ENCODE results near the gene RAB36. TPM values are rescaled to one million over a fixed set of nuclear protein-coding genes. Genes with fewer than 3 reads are reported as not detected.

The RAB36 gene
- total RNA-seq, 2 donors from 2014 or later, result 0.98 to 2.3 TPM

GRCh38 chr22:23106344-23106743 lies 38.9 kb upstream of the RAB36 start:
- Histone ChIP-seq H3K27ac (no peak overlapping the region), H3K4me1 (no peaks in the 10 kb centered on the region), H3K9me3 (no peaks in the 10 kb centered on the region), H3K9ac (ENCODE audit: low read depth in 2 of 2, low read length in 2 of 2) (no peak overlapping the region), H3K27me3 (no peaks in the 10 kb centered on the region), H3K36me3 (no peaks in the 10 kb centered on the region), H3K4me3 (no peak overlapping the region)
- intact Hi-C loops (cut with DNase I), result no loop called here
- TF ChIP-seq CTCF (IDR thresholded peaks at IDR 0.05), result no peak
- no peak for DNase-seq

- H3K27me3 ChIP-seq, result no peaks in the 10 kb centered on the region
- DNase-seq, result no peak
- TF ChIP-seq CTCF (IDR thresholded peaks at IDR 0.05), result no peak
- no peaks in the 10 kb centered on the region for H3K9me3 ChIP-seq
- no peaks in the 10 kb centered on the region for H3K36me3 ChIP-seq
- H3K4me3 ChIP-seq, result no peak overlapping the region
- intact Hi-C loops (cut with DNase I), result no loop called here
- no peaks in the 10 kb centered on the region for H3K4me1 ChIP-seq
- H3K27ac ChIP-seq, result no peak overlapping the region
- no peak overlapping the region for H3K9ac ChIP-seq (ENCODE audit: low read depth in 2 of 2, low read length in 2 of 2)
These were observed 38.3 kb upstream of the RAB36 start for GRCh38 chr22:23106906-23107367.

DNA sequence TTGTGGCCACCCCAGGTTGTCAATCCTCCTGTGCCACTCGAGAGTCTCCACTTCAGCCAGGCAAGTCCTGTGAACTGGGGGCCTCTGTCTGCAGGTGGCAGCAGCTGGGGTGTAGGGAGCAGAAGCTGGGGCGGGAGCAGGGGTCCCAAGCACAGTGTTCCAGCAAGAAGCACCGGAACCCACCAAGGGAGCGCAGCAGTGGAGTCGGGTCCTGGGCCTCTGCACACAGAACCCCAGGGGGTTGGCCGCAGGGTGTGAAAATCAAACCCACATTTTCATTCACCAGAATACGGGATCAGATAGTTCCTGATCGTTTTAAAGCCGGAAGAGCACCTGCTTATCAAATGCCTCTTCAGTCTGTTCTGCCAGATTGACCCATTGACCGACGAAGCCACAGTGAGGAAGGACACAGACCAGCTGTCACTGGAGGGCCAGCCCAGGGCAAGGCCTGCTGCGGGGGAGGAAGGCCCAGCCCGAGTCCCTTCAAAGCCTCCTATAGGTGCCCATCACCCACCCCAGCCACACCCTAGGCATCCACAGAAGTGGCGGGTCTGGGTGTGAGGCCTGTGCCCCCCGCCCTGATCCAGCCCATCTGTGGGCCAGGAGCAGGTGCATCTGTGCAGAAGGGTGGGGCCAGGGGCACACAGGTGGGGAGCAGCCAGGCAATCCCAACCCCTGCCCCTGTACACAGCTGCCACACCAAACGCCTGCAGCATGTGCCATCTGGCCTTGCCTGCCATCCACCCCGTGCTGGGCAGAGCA lies 37.6 kb upstream of the RAB36 start:
- H3K36me3 ChIP-seq, result no peaks in the 10 kb centered on the region
- H3K27me3 ChIP-seq, result no peaks in the 10 kb centered on the region
- H3K4me3 ChIP-seq, result no peak overlapping the region
- intact Hi-C loops (cut with DNase I), result no loop called here
- no peaks in the 10 kb centered on the region for H3K4me1 ChIP-seq
- no peaks in the 10 kb centered on the region for H3K9me3 ChIP-seq
- H3K27ac ChIP-seq, result no peak overlapping the region
- no peak for TF ChIP-seq CTCF (IDR thresholded peaks at IDR 0.05)
- peak; percentile 44 for DNase-seq
- H3K9ac ChIP-seq (ENCODE audit: low read depth in 2 of 2, low read length in 2 of 2), result no peak overlapping the region

- H3K4me1 ChIP-seq, result no peaks in the 10 kb centered on the region
- no peak overlapping the region for H3K4me3 ChIP-seq
- no peaks in the 10 kb centered on the region for H3K36me3 ChIP-seq
- DNase-seq, result no peak
- intact Hi-C loops (cut with DNase I), result no loop called here
- no peak for TF ChIP-seq CTCF (IDR thresholded peaks at IDR 0.05)
- H3K27ac ChIP-seq, result no peak overlapping the region
- H3K9me3 ChIP-seq, result no peaks in the 10 kb centered on the region
- no peaks in the 10 kb centered on the region for H3K27me3 ChIP-seq
- H3K9ac ChIP-seq (ENCODE audit: low read depth in 2 of 2, low read length in 2 of 2), result no peak overlapping the region
These were observed 36.8 kb upstream of the RAB36 start for GRCh38 chr22:23108249-23109078.

GRCh38 chr22:23109079-23109347 lies 36.3 kb upstream of the RAB36 start:
- intact Hi-C loops (cut with DNase I), result no loop called here
- no peaks in the 10 kb centered on the region for H3K4me1 ChIP-seq
- no peak overlapping the region for H3K9ac ChIP-seq (ENCODE audit: low read depth in 2 of 2, low read length in 2 of 2)

More at GRCh38 chr22:23109079-23109347, 36.3 kb upstream of the RAB36 start:
- no peaks in the 10 kb centered on the region for H3K36me3 ChIP-seq
- no peak overlapping the region for H3K27ac ChIP-seq
- no peak overlapping the region for H3K4me3 ChIP-seq
- no peaks in the 10 kb centered on the region for H3K9me3 ChIP-seq
- no peak for DNase-seq
- no peaks in the 10 kb centered on the region for H3K27me3 ChIP-seq
- no peak for TF ChIP-seq CTCF (IDR thresholded peaks at IDR 0.05)
